Astrocyte (in vitro differentiated cells and primary cell): ENCODE measurements around the gene CLPSL1.

Source experiments
- CTCF ChIP-seq: IDR thresholded peaks from 2 replicates; pipeline ENCODE4 v1.5.1; 2011; ENCODE audit warnings: low read depth, mild to moderate bottlenecking, inconsistent platforms, low read length, moderate library complexity; ENCODE audit not compliant: insufficient read depth
- EZH2 ChIP-seq: IDR thresholded peaks from 2 replicates; pipeline ENCODE4 v1.6.1; 2012; ENCODE audit warnings: mild to moderate bottlenecking, low read length, inconsistent platforms; ENCODE audit not compliant: insufficient read depth

- TF ChIP-seq CTCF = no peak
- TF ChIP-seq EZH2 = no peak
Measured at GRCh38 chr6:35731414-35731735, 49.4 kb upstream of the CLPSL1 start.
